Natural killer cell (primary cell): Measurements from ENCODE around the gene PER1. TPM values are rescaled to one million over a fixed set of nuclear protein-coding genes. Genes with fewer than 3 reads are reported as not detected.
A peak's percentile ranks its signal among the peaks of the same experiment; 100 is the strongest.

Source experiments
- ATAC-seq, 3 donors: fragments of 150-1000 bp in 2 of 3; fragments of 200-7000 bp in 1 of 3; cut with Tn5 transposase; 1 replicate in 1 of 3; 2 replicates in 2 of 3; pipeline ENCODE4 v1.10.0; 2021; ENCODE audit warnings: mild to moderate bottlenecking in 2 of 3, moderate library complexity in 2 of 3
- DNase-seq, 2 donors: peaks; one replicate each; pipeline versions ENCODE4 v3.0.0 to v3.0.0-alpha.2; 2013 to 2021; ENCODE audit warnings: mixed read lengths in 1 of 2
- H3K27ac ChIP-seq: one replicate; pipeline ENCODE4 v1.5.1; 2013; ENCODE audit warnings: mild to moderate bottlenecking, low read length
- H3K27me3 ChIP-seq: one replicate; pipeline ENCODE4 v1.6.1; 2013; ENCODE audit warnings: low read length; ENCODE audit not compliant: control insufficient read depth, insufficient read depth
- H3K36me3 ChIP-seq: one replicate; pipeline ENCODE4 v1.6.1; 2013; ENCODE audit warnings: low read length; ENCODE audit not compliant: control insufficient read depth, insufficient read depth
- H3K4me1 ChIP-seq: one replicate; pipeline ENCODE4 v1.6.1; 2013; ENCODE audit warnings: low read length; ENCODE audit not compliant: control insufficient read depth, insufficient read depth
- H3K4me3 ChIP-seq: one replicate; pipeline ENCODE4 v1.5.1; 2013; ENCODE audit warnings: low read length
- H3K9me3 ChIP-seq: one replicate; pipeline ENCODE4 v1.6.1; 2013; ENCODE audit warnings: low read length; ENCODE audit not compliant: control insufficient read depth, insufficient read depth
- H3K27ac Mint-ChIP-seq, 2 donors: one replicate each; pipeline ENCODE4 v1.8.0; 2022; ENCODE audit warnings: mild to moderate bottlenecking in 2 of 2, mixed read lengths in 2 of 2, moderate library complexity in 1 of 2
- H3K27me3 Mint-ChIP-seq, 2 donors: one replicate each; pipeline ENCODE4 v1.8.0; 2022; ENCODE audit warnings: low read depth in 2 of 2, mixed read lengths in 2 of 2
- H3K36me3 Mint-ChIP-seq: one replicate; pipeline ENCODE4 v1.8.0; 2022; ENCODE audit warnings: mixed read lengths
- H3K4me1 Mint-ChIP-seq, 2 donors: one replicate each; pipeline ENCODE4 v1.8.0; 2022; ENCODE audit warnings: mixed read lengths in 2 of 2
- H3K4me3 Mint-ChIP-seq: one replicate; pipeline ENCODE4 v1.8.0; 2022; ENCODE audit warnings: mild to moderate bottlenecking, moderate library complexity, mixed read lengths
- H3K9me3 Mint-ChIP-seq, 2 donors: one replicate each; pipeline ENCODE4 v1.8.0; 2022; ENCODE audit warnings: mixed read lengths in 2 of 2
- CTCF ChIP-seq: fragments of 200-600 bp; IDR thresholded peaks from one replicate; pipeline ENCODE4 v1.8.0; 2022; ENCODE audit warnings: antibody characterized with exemption
- WGBS: methylation state at CpG from one replicate; pipeline ENCODE4 v1.1.7; 2013; ENCODE audit warnings: missing lambda C conversion rate; ENCODE audit not compliant: insufficient coverage; 5-methylcytosine and 5-hydroxymethylcytosine counted together
- intact Hi-C: fragments of 100-400 bp; cut with micrococcal nuclease; formaldehyde crosslinking; loops from one replicate; pipeline ENCODE4 v1.14.2; 2022
- total RNA-seq, 4 donors: library from RNA; stranded (reverse); fragments of 120-200 nt in 1 of 4; gene quantifications; one replicate each; pipeline versions ENCODE4 v1.2.3 to v1.2.4, GENCODE V29; 2013 to 2022

PER1 gene
- total RNA-seq, 3 donors from 2014 or later (not counting 1 experiment from before 2014, with no cell fraction given), result 636 to 1,422 (median 923) TPM

GRCh38 chr17:8153957-8154607 is 1.9 kb upstream of the PER1 start:
- H3K27me3 Mint-ChIP-seq, result no peaks in the 10 kb centered on the region

GRCh38 chr17:8153525-8153956 is 1.3 kb upstream of the PER1 start:
- Histone ChIP-seq H3K4me3 (no peak overlapping the region), H3K27me3 (no peaks in the 10 kb centered on the region), H3K36me3 (peaks cover 19% of the 10 kb centered on the region), H3K9me3 (no peaks in the 10 kb centered on the region), H3K27ac (peak overlapping the region; percentile 91), H3K4me1 (peaks cover 86% of the 10 kb centered on the region)
- TF ChIP-seq CTCF, result no peak
- Mint-ChIP-seq H3K36me3 (no peaks in the 10 kb centered on the region), H3K27ac (no peak overlapping the region), H3K4me1 (peaks cover 4 to 34% of the 10 kb centered on the region in 2 donors), H3K4me3 (peak overlapping the region; percentile 94), H3K27me3 (no peaks in the 10 kb centered on the region), H3K9me3 (no peaks in the 10 kb centered on the region)
- WGBS, result 44% methylated on average over 13 of the region's 13 CpGs
- intact Hi-C loops, result loop anchor here (10.0 kb wide), 1 partner anchor 801 kb away; no protein-coding TSS in a partner anchor
- ATAC-seq, result no peak
- DNase-seq, result peak in 1 of 2 donors; percentile 65

More at GRCh38 chr17:8153957-8154607, 1.9 kb upstream of the PER1 start:
- Histone ChIP-seq H3K9me3 (no peaks in the 10 kb centered on the region), H3K4me1 (peaks cover 90% of the 10 kb centered on the region), H3K4me3 (no peak overlapping the region), H3K27ac (peak overlapping the region; percentile 91), H3K27me3 (no peaks in the 10 kb centered on the region), H3K36me3 (peaks cover 16% of the 10 kb centered on the region)
- TF ChIP-seq CTCF, result no peak
- Mint-ChIP-seq H3K4me3 (peak overlapping the region; percentile 87), H3K9me3 (no peaks in the 10 kb centered on the region), H3K36me3 (no peaks in the 10 kb centered on the region), H3K27ac (no peak overlapping the region), H3K4me1 (peaks cover 10 to 39% of the 10 kb centered on the region in 2 donors)
- 8% methylated on average over 19 of the region's 22 CpGs for WGBS
- intact Hi-C loops, result loop anchor here (10.0 kb wide), 1 partner anchor 801 kb away; no protein-coding TSS in a partner anchor
- DNase-seq (peak; percentile 88 to 94), ATAC-seq (peak in 2 of 3 donors; percentile 4 to 5)

DNA sequence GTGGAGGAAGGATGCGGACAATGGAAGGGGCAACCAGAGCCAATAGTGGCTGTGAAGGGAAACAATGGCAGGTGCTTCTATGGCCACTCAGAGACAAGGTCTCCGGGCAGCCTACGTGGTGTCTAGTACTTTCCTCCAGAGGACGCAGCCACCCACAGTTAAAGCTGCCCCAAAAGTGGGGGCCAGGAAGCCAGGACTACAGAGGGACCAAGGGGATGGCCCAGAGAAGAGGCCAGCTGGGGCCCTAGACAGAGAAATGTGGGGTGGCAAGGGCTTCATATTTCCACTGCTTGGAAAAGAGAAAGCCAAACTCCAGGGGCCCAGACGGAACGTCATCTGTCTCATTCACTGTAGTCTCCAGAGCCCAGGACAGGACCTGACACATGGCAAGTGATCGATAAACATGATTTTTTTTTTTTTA is 837 bp upstream of the PER1 start:
- DNase-seq, result peak in 1 of 2 donors; percentile 36
- no peak overlapping the region for H3K27ac Mint-ChIP-seq

More for the DNA sequence above, 837 bp upstream of the PER1 start:
- peak overlapping the region; percentile 94 for H3K4me3 Mint-ChIP-seq
- Histone ChIP-seq H3K27ac (peak overlapping the region; percentile 91), H3K9me3 (no peaks in the 10 kb centered on the region), H3K4me3 (no peak overlapping the region), H3K27me3 (no peaks in the 10 kb centered on the region), H3K36me3 (peaks cover 21% of the 10 kb centered on the region), H3K4me1 (peaks cover 81% of the 10 kb centered on the region)
- no peaks in the 10 kb centered on the region for H3K9me3 Mint-ChIP-seq
- H3K4me1 Mint-ChIP-seq, result peaks cover 0 to 30% of the 10 kb centered on the region in 2 donors
- over 99% methylated on average over 7 of the region's 7 CpGs for WGBS
- intact Hi-C loops, result loop anchor here (10.0 kb wide), 1 partner anchor 802 kb away; no protein-coding TSS in a partner anchor
- no peak for ATAC-seq
- H3K36me3 Mint-ChIP-seq, result no peaks in the 10 kb centered on the region
- TF ChIP-seq CTCF, result no peak
- no peaks in the 10 kb centered on the region for H3K27me3 Mint-ChIP-seq
